Gastrocnemius medialis (tissue), 4 donors: ENCODE data around the gene MTG2.

Experiments
- POLR2A ChIP-seq, 2 donors: fragments of 450-650 bp; IDR thresholded peaks; one replicate each; pipeline ENCODE4 v1.6.1; 2017; ENCODE audit warnings: antibody characterized with exemption in 2 of 2, mild to moderate bottlenecking in 2 of 2, moderate library complexity in 2 of 2
- TF ChIP-seq, protein P1 (sequence below), 5 experiments: fragments of 450-650 bp in 3 of 5; fragments of 200-600 bp in 2 of 5; sonication (generic) in 2 of 5; IDR thresholded peaks in 4 of 5; conservative IDR thresholded peaks in 1 of 5; 1 replicate in 4 of 5; 2 replicates in 1 of 5; pipeline ENCODE4 v1.5.1; 2016 to 2019; ENCODE audit warnings: antibody characterized with exemption in 5 of 5, mild to moderate bottlenecking in 3 of 5, moderate library complexity in 3 of 5

DNA sequence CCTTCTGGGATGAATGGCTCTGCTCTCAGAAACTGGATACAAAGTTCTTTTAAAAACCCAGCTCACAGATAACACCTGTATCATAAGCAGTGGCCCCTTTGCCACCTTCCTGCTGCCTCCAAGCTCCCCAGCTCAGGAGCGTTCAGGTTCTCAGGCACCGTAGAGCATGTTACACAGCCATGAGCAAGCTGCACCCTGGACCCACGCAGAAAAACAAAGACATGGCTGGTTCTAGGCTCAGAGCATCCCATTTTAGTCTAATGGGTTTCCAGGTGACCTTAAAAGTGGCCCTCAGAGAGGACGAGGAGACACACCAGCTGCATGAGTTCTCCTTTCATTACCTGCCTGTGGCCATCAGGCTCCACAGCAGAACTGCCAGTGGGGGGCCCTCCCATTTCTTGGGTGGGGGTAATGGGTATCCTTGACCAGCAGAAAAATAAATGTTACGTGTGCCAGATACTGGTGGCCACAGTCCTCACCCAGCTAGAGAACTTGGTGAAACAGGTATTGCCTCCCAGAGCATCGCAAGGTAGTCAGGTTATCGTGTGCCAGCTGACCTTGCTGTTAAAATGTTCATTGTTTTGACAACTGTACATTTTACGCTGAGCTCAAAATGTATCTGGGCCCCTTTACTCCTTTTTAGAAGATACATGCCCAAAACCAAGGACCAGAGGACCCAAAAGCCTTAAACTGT, 47.1 kb upstream of the MTG2 start:
- TF ChIP-seq POLR2A (IDR thresholded peaks at IDR 0.05): no peak
- TF ChIP-seq, protein P1, sequence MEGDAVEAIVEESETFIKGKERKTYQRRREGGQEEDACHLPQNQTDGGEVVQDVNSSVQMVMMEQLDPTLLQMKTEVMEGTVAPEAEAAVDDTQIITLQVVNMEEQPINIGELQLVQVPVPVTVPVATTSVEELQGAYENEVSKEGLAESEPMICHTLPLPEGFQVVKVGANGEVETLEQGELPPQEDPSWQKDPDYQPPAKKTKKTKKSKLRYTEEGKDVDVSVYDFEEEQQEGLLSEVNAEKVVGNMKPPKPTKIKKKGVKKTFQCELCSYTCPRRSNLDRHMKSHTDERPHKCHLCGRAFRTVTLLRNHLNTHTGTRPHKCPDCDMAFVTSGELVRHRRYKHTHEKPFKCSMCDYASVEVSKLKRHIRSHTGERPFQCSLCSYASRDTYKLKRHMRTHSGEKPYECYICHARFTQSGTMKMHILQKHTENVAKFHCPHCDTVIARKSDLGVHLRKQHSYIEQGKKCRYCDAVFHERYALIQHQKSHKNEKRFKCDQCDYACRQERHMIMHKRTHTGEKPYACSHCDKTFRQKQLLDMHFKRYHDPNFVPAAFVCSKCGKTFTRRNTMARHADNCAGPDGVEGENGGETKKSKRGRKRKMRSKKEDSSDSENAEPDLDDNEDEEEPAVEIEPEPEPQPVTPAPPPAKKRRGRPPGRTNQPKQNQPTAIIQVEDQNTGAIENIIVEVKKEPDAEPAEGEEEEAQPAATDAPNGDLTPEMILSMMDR (IDR thresholded peaks at IDR 0.05 in 4 of 5, conservative IDR thresholded peaks at IDR 0.05 in 1 of 5): no peak
